HCT116 (cell line): ENCODE results near the gene SLC9A2. TPM values are rescaled to one million over a fixed set of nuclear protein-coding genes. Genes with fewer than 3 reads are reported as not detected.

Experiments
- ATAC-seq: fragments of 200-7000 bp; cut with Tn5 transposase; 2 replicates; pipeline ENCODE4 v1.9.1; 2020; ENCODE audit warnings: mild to moderate bottlenecking, moderate library complexity
- BruUV-seq: library from RNA; stranded (reverse); fragments of 400-500 nt; replicated peaks from 2 replicates; lab custom pipeline; 2021; lab: Mats Ljungman, UMichigan
- CTCF ChIA-PET: fragments of 300-600 bp; sonication (Branson Sonifier 250); formaldehyde crosslinking; loops from one replicate; lab custom pipeline; 2021; ENCODE audit warnings: antibody characterized with exemption; lab: Charles Lee
- POLR2A ChIA-PET: fragments of 300-600, 350-600 bp; sonication (Branson Sonifier 250); formaldehyde crosslinking; loops from one replicate; lab custom pipeline; 2021; ENCODE audit warnings: antibody characterized with exemption; lab: Charles Lee
- RAD21 ChIA-PET, 2 experiments: fragments of 300-600 bp; sonication (Branson Sonifier 250); formaldehyde crosslinking; loops; one replicate each; lab custom pipeline; 2023; ENCODE audit warnings: low total read pairs in 2 of 2; ENCODE audit not compliant: uncharacterized antibody in 2 of 2, unreplicated experiment in 2 of 2, low non-redundant PET in 1 of 2; lab: Charles Lee
- DNase-seq: peaks from one replicate; pipeline ENCODE4 v3.0.0-alpha.2; 2010; ENCODE audit warnings: low read depth, low spot score
- H2AFZ ChIP-seq: fragments of 200-600 bp; shearing (Covaris generic), sonication (generic); 2 replicates; pipeline ENCODE4 v1.6.1; 2017; ENCODE audit warnings: low read depth, mixed run types, mixed read lengths, antibody characterized with exemption, low read length; ENCODE audit not compliant: poor library complexity, severe bottlenecking
- H3K27ac ChIP-seq: 2 replicates; pipeline ENCODE4 v1.5.1; 2012; ENCODE audit warnings: low read depth, low read length
- H3K27me3 ChIP-seq: fragments of 200-600 bp; sonication (generic); 2 replicates; pipeline ENCODE4 v1.6.1; 2016; ENCODE audit warnings: mixed run types, low read length, mixed read lengths; ENCODE audit not compliant: insufficient read depth
- H3K36me3 ChIP-seq, 2 experiments: fragments of 200-500 bp in 1 of 2; fragments of 200-600 bp in 1 of 2; sonication (Bioruptor generic) in 1 of 2; sonication (generic) in 1 of 2; 2 replicates each; pipeline versions ENCODE4 v1.5.1 to v1.6.1; 2014 to 2016; ENCODE audit warnings: low read length in 2 of 2, inconsistent platforms in 1 of 2, mixed read lengths in 1 of 2, mixed run types in 1 of 2; ENCODE audit not compliant: insufficient read depth in 2 of 2, control insufficient read depth in 1 of 2
- H3K4me1 ChIP-seq, 2 experiments: fragments of 200-600 bp in 1 of 2; sonication (generic) in 1 of 2; 2 replicates each; pipeline versions ENCODE4 v1.5.1 to v1.6.1; 2012 to 2017; ENCODE audit warnings: low read length in 2 of 2, inconsistent platforms in 1 of 2, mild to moderate bottlenecking in 1 of 2, mixed read lengths in 1 of 2, mixed run types in 1 of 2, moderate library complexity in 1 of 2; ENCODE audit not compliant: insufficient read depth in 2 of 2, control insufficient read depth in 1 of 2
- H3K4me2 ChIP-seq: fragments of 200-600 bp; sonication (generic); 2 replicates; pipeline ENCODE4 v1.6.1; 2017; ENCODE audit warnings: mixed run types, low read length, mixed read lengths
- H3K4me3 ChIP-seq, 2 experiments: fragments of 200-600 bp in 1 of 2; sonication (generic) in 1 of 2; replicated peaks in 1 of 2; 2 replicates each; pipeline ENCODE4 v1.5.1; 2011 to 2016; ENCODE audit warnings: low read length in 2 of 2, control low read depth in 1 of 2, low read depth in 1 of 2, mild to moderate bottlenecking in 1 of 2, mixed read lengths in 1 of 2, mixed run types in 1 of 2
- H3K79me2 ChIP-seq: fragments of 200-600 bp; sonication (generic); 2 replicates; pipeline ENCODE4 v1.6.1; 2017; ENCODE audit warnings: mild to moderate bottlenecking, mixed run types, low read length, moderate library complexity, mixed read lengths; ENCODE audit not compliant: insufficient read depth
- H3K9ac ChIP-seq: fragments of 200-600 bp; sonication (generic); 2 replicates; pipeline ENCODE4 v1.6.1; 2016; ENCODE audit warnings: low read length, mixed read lengths
- H3K9me2 ChIP-seq: fragments of 200-600 bp; sonication (generic), shearing (Covaris generic); 2 replicates; pipeline ENCODE4 v1.6.1; 2017; ENCODE audit warnings: mixed run types, mild to moderate bottlenecking, moderate library complexity; ENCODE audit not compliant: insufficient read depth
- H3K9me3 ChIP-seq, 2 experiments: fragments of 200-500 bp in 1 of 2; fragments of 200-600 bp in 1 of 2; sonication (Bioruptor generic) in 1 of 2; sonication (generic) in 1 of 2; 2 replicates each; pipeline ENCODE4 v1.6.1; 2014 to 2017; ENCODE audit warnings: low read length in 2 of 2, mixed read lengths in 2 of 2, inconsistent platforms in 1 of 2, low read depth in 1 of 2, mild to moderate bottlenecking in 1 of 2, mixed run types in 1 of 2, moderate library complexity in 1 of 2; ENCODE audit not compliant: control insufficient read depth in 1 of 2, insufficient read depth in 1 of 2
- H4K20me1 ChIP-seq: fragments of 200-600 bp; sonication (generic), shearing (Covaris generic); 2 replicates; pipeline ENCODE4 v1.6.1; 2017; ENCODE audit warnings: mixed run types, mild to moderate bottlenecking, moderate library complexity; ENCODE audit not compliant: insufficient read depth
- CBX3 ChIP-seq: IDR thresholded peaks from 2 replicates; pipeline ENCODE4 v1.6.1; 2012; ENCODE audit warnings: low read depth
- CEBPB ChIP-seq: IDR thresholded peaks from 2 replicates; pipeline ENCODE4 v1.6.1; 2012; ENCODE audit warnings: low read depth
- EGR1 ChIP-seq: IDR thresholded peaks from 2 replicates; pipeline ENCODE4 v1.6.1; 2012; ENCODE audit warnings: low read depth
- ELF1 ChIP-seq: IDR thresholded peaks from 2 replicates; pipeline ENCODE4 v1.6.1; 2012; ENCODE audit warnings: low read depth, borderline replicate concordance
- EZH2phosphoT487 ChIP-seq: fragments of 200-600 bp; IDR thresholded peaks from 2 replicates; pipeline ENCODE4 v1.6.1; 2018; ENCODE audit warnings: antibody characterized with exemption, borderline replicate concordance
- FOSL1 ChIP-seq: IDR thresholded peaks from 2 replicates; pipeline ENCODE4 v1.6.1; 2012; ENCODE audit warnings: low read depth
- POLR2A ChIP-seq: IDR thresholded peaks from 2 replicates; pipeline ENCODE4 v1.7.0; 2011; ENCODE audit warnings: borderline replicate concordance; ENCODE audit not compliant: insufficient read depth, insufficient read length; ENCODE audit errors: extremely low read depth
- POLR2AphosphoS5 ChIP-seq: IDR thresholded peaks from 2 replicates; pipeline ENCODE4 v1.6.1; 2011; ENCODE audit warnings: mild to moderate bottlenecking, low read depth, low read length, moderate library complexity
- RAD21 ChIP-seq: IDR thresholded peaks from 2 replicates; pipeline ENCODE4 v1.6.1; 2012; ENCODE audit warnings: low read depth, mild to moderate bottlenecking
- SP1 ChIP-seq: IDR thresholded peaks from 2 replicates; pipeline ENCODE4 v1.6.1; 2012; ENCODE audit warnings: low read depth
- TCF7L2 ChIP-seq: IDR thresholded peaks from 2 replicates; pipeline ENCODE4 v1.7.0; 2011; ENCODE audit warnings: borderline replicate concordance, inconsistent platforms; ENCODE audit not compliant: insufficient read depth, insufficient read length; ENCODE audit errors: extremely low read depth
- YY1 ChIP-seq: IDR thresholded peaks from 2 replicates; pipeline ENCODE4 v1.6.1; 2011; ENCODE audit warnings: low read length, low read depth, moderate library complexity, mild to moderate bottlenecking; ENCODE audit not compliant: insufficient replicate concordance; ENCODE audit errors: extremely low read depth
- ZFX ChIP-seq: fragments of 450-650 bp; IDR thresholded peaks from 2 replicates; pipeline ENCODE4 v1.6.1; 2017
- ZNF274 ChIP-seq: fragments of 200-500 bp; sonication (Bioruptor generic); IDR thresholded peaks from 2 replicates; pipeline ENCODE4 v1.6.1; 2014; ENCODE audit warnings: mild to moderate bottlenecking, low read depth, low read length, inconsistent platforms
- intact Hi-C: fragments of 100-400 bp; cut with micrococcal nuclease; formaldehyde crosslinking; loops from 2 replicates; pipeline ENCODE4 v1.10.0; 2022
- total RNA-seq: library from RNA; stranded (reverse); gene quantifications from one replicate; pipeline ENCODE4 v1.2.1, GENCODE V29; 2021; ENCODE audit not compliant: unreplicated experiment
- TF ChIP-seq, protein P1 (sequence below): IDR thresholded peaks from 2 replicates; pipeline ENCODE4 v1.6.1; 2012
- TF ChIP-seq, protein P2 (sequence below): IDR thresholded peaks from 2 replicates; pipeline ENCODE4 v1.6.1; 2012
- TF ChIP-seq, protein P3 (sequence below): IDR thresholded peaks from 2 replicates; pipeline ENCODE4 v1.6.1; 2012; ENCODE audit warnings: low read depth
- TF ChIP-seq, protein P4 (sequence below), 3 experiments: fragments of 200-600 bp in 1 of 3; sonication (generic) in 1 of 3; IDR thresholded peaks in 2 of 3; conservative IDR thresholded peaks in 1 of 3; 2 replicates each; pipeline ENCODE4 v1.5.1; 2012 to 2017; ENCODE audit warnings: low read depth in 2 of 3, low read length in 2 of 3, antibody characterized with exemption in 1 of 3, borderline replicate concordance in 1 of 3, control low read depth in 1 of 3, mild to moderate bottlenecking in 1 of 3, mixed read lengths in 1 of 3, mixed run types in 1 of 3, moderate library complexity in 1 of 3; ENCODE audit not compliant: insufficient read depth in 1 of 3
- TF ChIP-seq, protein P5 (sequence below): IDR thresholded peaks from 2 replicates; pipeline ENCODE4 v1.6.1; 2011; ENCODE audit warnings: mild to moderate bottlenecking, low read length, moderate library complexity; ENCODE audit not compliant: insufficient replicate concordance; ENCODE audit errors: extremely low read depth

The SLC9A2 gene
- total RNA-seq, 1 experiment from 2014 or later, result 1.4 TPM

DNA sequence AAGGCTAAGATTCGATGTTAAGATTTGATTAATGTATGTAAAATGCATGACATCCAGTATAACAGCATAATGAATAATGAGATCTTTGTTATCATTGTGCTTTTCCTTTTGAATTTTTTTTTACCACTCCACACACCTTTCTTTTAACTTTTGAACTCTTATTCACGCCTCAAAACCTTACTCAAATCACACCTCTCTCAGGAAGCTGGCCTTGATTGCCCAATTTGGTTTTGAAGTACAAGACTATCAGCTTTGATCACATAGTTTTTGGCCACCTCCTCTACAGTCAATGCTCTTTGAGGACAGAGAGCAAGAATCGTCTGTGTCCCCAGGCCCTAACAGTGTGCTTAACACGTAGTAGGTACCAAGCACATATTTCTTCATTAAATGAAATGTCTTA is 29.9 kb upstream of the SLC9A2 start:
- POLR2A ChIA-PET, result no interaction called here
- intact Hi-C loops, result no loop called here
- Histone ChIP-seq H3K4me3 (no peak overlapping the region), H3K9ac (no peak overlapping the region), H3K79me2 (no peaks in the 10 kb centered on the region), H3K36me3 (no peaks in the 10 kb centered on the region), H3K9me2 (no peaks in the 10 kb centered on the region), H3K27me3 (no peaks in the 10 kb centered on the region), H3K4me2 (no peak overlapping the region), H2AFZ (no peak overlapping the region), H3K27ac (no peak overlapping the region), H3K9me3 (no peaks in the 10 kb centered on the region), H3K4me1 (no peaks in the 10 kb centered on the region), H4K20me1 (no peaks in the 10 kb centered on the region)
- ATAC-seq, result no peak
- TF ChIP-seq POLR2AphosphoS5 (no peak), EZH2phosphoT487 (no peak), RAD21 (no peak), ELF1 (no peak), SP1 (no peak), CBX3 (no peak), POLR2A (no peak), EGR1 (no peak), TCF7L2 (no peak), YY1 (no peak), FOSL1 (no peak), CEBPB (no peak), ZNF274 (no peak), ZFX (no peak)
- TF ChIP-seq, protein P1, sequence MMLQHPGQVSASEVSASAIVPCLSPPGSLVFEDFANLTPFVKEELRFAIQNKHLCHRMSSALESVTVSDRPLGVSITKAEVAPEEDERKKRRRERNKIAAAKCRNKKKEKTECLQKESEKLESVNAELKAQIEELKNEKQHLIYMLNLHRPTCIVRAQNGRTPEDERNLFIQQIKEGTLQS, result no peak
- TF ChIP-seq, protein P2, sequence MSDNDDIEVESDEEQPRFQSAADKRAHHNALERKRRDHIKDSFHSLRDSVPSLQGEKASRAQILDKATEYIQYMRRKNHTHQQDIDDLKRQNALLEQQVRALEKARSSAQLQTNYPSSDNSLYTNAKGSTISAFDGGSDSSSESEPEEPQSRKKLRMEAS, result no peak
- TF ChIP-seq, protein P3, sequence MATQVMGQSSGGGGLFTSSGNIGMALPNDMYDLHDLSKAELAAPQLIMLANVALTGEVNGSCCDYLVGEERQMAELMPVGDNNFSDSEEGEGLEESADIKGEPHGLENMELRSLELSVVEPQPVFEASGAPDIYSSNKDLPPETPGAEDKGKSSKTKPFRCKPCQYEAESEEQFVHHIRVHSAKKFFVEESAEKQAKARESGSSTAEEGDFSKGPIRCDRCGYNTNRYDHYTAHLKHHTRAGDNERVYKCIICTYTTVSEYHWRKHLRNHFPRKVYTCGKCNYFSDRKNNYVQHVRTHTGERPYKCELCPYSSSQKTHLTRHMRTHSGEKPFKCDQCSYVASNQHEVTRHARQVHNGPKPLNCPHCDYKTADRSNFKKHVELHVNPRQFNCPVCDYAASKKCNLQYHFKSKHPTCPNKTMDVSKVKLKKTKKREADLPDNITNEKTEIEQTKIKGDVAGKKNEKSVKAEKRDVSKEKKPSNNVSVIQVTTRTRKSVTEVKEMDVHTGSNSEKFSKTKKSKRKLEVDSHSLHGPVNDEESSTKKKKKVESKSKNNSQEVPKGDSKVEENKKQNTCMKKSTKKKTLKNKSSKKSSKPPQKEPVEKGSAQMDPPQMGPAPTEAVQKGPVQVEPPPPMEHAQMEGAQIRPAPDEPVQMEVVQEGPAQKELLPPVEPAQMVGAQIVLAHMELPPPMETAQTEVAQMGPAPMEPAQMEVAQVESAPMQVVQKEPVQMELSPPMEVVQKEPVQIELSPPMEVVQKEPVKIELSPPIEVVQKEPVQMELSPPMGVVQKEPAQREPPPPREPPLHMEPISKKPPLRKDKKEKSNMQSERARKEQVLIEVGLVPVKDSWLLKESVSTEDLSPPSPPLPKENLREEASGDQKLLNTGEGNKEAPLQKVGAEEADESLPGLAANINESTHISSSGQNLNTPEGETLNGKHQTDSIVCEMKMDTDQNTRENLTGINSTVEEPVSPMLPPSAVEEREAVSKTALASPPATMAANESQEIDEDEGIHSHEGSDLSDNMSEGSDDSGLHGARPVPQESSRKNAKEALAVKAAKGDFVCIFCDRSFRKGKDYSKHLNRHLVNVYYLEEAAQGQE, result no peak
- TF ChIP-seq, protein P4, sequence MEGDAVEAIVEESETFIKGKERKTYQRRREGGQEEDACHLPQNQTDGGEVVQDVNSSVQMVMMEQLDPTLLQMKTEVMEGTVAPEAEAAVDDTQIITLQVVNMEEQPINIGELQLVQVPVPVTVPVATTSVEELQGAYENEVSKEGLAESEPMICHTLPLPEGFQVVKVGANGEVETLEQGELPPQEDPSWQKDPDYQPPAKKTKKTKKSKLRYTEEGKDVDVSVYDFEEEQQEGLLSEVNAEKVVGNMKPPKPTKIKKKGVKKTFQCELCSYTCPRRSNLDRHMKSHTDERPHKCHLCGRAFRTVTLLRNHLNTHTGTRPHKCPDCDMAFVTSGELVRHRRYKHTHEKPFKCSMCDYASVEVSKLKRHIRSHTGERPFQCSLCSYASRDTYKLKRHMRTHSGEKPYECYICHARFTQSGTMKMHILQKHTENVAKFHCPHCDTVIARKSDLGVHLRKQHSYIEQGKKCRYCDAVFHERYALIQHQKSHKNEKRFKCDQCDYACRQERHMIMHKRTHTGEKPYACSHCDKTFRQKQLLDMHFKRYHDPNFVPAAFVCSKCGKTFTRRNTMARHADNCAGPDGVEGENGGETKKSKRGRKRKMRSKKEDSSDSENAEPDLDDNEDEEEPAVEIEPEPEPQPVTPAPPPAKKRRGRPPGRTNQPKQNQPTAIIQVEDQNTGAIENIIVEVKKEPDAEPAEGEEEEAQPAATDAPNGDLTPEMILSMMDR (IDR thresholded peaks at IDR 0.05 in 2 of 3, conservative IDR thresholded peaks at IDR 0.05 in 1 of 3; ENCODE audit: borderline replicate concordance in 1 of 3, insufficient read depth in 1 of 3, low read depth in 2 of 3, low read length in 2 of 3), result no peak
- TF ChIP-seq, protein P5, sequence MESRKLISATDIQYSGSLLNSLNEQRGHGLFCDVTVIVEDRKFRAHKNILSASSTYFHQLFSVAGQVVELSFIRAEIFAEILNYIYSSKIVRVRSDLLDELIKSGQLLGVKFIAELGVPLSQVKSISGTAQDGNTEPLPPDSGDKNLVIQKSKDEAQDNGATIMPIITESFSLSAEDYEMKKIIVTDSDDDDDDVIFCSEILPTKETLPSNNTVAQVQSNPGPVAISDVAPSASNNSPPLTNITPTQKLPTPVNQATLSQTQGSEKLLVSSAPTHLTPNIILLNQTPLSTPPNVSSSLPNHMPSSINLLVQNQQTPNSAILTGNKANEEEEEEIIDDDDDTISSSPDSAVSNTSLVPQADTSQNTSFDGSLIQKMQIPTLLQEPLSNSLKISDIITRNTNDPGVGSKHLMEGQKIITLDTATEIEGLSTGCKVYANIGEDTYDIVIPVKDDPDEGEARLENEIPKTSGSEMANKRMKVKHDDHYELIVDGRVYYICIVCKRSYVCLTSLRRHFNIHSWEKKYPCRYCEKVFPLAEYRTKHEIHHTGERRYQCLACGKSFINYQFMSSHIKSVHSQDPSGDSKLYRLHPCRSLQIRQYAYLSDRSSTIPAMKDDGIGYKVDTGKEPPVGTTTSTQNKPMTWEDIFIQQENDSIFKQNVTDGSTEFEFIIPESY, result no peak
- BruUV-seq, result no TSS peak
- RAD21 ChIA-PET, result no interaction called here
- CTCF ChIA-PET, result no interaction called here
- DNase-seq, result no peak
